GM15510 (cell line): Measurements from ENCODE around the gene SPIRE2.

Experiments
- POLR2A ChIP-seq: IDR thresholded peaks from 3 replicates; pipeline ENCODE4 v1.6.1; 2011; ENCODE audit warnings: borderline replicate concordance; ENCODE audit not compliant: insufficient read length; ENCODE audit errors: extremely low read depth

Gene SPIRE2

DNA sequence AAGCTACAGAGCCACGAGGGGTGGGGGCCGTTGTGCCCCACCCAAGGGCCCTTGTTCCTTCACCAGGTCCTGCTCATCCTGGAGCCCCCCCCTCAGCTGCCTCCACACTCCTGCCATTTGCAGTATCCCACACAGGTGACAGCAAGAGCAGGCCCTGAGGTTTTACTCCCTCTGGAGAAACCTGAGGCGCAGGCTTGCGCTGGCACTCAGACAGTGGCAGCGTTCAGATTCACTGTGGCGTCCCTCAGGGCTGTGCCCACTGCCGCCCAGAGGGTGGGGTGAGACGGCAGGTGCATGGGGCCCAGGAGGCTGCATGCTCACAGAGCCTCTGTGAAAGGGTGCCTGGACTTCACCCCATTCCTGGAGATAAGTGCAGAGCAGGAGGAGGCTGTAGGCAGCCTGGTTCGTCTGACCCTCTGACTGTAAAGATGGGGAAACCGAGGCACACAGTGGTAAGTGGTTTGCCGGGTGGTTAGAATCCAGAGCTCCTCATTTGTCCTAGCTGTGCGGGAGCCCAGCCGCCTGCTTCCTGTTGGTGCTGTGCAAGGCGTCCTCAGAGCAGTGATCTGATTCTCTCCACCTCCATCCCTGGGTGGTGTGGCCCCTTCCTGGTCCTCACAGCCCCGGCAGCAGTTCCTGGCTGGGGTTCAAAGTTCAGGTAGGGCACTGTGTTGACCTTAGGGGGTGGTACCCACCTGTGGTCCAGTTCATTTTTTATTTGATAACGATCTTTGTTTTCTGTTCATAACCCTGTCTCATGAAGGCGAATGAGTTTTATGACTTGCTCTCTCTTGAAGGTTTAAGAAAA, 1.6 kb downstream of the SPIRE2 start:
- no peak for TF ChIP-seq POLR2A

GRCh38 chr16:89831810-89832328, 3.6 kb downstream of the SPIRE2 start:
- TF ChIP-seq POLR2A, result no peak

DNA sequence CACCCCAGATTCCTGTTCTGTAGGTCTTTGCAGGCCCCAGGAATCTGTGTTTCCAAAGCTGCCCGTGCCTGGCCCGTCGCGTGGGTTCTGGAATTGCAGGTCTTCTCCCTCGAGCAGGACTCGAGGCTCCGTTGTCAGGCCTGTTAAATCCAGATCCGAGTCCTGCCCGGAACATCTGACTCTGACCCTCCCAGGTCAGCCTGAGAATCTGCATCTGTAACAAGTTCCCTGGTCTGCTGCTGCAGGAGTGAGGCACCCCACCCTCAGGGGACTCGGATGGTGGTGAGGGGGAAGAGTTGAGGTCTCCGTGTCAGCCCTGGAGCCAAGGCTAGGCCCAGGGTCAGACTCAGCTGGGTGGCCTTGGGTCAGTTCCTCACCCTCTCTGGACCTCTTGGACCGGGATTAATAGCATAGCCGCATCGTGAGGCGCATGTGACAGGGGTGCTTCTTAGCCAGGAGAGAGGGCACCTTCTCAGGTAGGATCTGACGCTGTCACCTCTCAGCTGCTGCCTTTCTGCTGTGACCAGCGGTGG, 8.8 kb downstream of the SPIRE2 start:
- no peak for TF ChIP-seq POLR2A

GRCh38 chr16:89841275-89841674, 13.0 kb downstream of the SPIRE2 start:
- TF ChIP-seq POLR2A, result no peak

GRCh38 chr16:89842471-89843408, 14.5 kb downstream of the SPIRE2 start:
- TF ChIP-seq POLR2A, result no peak

GRCh38 chr16:89843409-89844350, 15.4 kb downstream of the SPIRE2 start:
- no peak for TF ChIP-seq POLR2A

GRCh38 chr16:89844739-89845339, 16.6 kb downstream of the SPIRE2 start:
- no peak for TF ChIP-seq POLR2A

GRCh38 chr16:89845417-89845816, 17.1 kb downstream of the SPIRE2 start:
- no peak for TF ChIP-seq POLR2A

DNA sequence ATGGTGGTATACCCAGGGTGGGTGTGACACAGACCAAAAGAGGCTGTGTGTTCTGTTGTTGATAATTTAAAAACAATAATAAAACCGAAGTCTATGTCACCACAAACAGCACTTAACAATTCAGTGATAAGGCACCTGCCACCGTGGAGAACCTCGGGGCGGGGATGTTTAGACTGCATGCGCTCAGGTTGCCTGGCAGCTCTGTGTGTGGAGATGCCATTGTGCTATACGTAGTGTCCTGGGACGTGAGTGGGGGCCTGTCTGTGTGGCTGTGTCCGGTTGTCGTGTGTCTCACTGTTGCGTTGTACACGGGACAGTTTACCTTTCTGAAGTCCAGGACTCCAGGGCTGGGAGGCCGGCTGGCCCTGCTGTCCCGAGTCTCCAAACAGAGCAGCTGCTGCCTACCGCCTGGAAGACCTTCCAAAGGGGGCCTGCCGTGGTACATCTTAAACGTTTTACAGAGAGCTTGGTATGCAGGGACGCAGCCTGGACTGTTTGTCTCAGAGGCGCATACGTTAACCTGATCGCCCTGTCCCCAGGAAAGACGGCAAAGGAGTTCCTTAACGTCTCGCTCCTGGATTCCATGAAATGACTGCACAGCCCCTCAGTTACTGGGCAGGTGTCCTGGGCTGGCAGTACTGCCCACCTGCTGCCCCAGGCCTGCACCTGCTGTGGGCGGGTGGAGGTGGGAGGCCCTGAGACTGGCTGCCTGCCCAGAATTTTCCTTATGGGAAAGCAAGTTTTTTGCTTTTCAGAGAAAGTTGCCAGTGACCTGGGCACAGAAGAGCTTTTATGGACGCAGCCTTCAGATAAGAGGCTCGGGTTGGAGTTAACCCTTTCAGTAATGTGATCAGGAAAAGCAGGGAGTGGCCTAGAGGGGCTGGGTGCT, 19.0 kb downstream of the SPIRE2 start:
- TF ChIP-seq POLR2A, result no peak

GRCh38 chr16:89847940-89848297, 19.6 kb downstream of the SPIRE2 start:
- no peak for TF ChIP-seq POLR2A

DNA sequence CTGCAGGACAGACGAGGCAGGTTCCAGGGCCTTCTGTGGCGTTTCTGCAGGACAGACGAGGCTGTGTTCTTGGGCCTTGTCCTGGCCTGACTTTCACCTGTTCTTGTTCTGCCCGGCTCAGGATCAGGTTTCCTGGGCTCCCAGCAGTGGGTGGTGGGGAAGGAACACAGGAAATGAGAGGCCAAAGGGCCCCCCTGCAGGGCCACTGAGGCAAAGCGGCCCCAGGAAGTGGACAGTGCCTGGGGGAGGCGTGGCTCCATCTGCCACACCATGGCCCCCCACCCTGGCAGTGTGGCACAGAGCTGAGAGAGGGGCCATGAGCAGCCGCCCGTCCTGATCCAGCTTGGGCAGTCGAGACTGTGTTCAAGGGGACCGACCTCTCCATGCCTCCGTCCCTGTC, 20.7 kb downstream of the SPIRE2 start:
- TF ChIP-seq POLR2A, result no peak

DNA sequence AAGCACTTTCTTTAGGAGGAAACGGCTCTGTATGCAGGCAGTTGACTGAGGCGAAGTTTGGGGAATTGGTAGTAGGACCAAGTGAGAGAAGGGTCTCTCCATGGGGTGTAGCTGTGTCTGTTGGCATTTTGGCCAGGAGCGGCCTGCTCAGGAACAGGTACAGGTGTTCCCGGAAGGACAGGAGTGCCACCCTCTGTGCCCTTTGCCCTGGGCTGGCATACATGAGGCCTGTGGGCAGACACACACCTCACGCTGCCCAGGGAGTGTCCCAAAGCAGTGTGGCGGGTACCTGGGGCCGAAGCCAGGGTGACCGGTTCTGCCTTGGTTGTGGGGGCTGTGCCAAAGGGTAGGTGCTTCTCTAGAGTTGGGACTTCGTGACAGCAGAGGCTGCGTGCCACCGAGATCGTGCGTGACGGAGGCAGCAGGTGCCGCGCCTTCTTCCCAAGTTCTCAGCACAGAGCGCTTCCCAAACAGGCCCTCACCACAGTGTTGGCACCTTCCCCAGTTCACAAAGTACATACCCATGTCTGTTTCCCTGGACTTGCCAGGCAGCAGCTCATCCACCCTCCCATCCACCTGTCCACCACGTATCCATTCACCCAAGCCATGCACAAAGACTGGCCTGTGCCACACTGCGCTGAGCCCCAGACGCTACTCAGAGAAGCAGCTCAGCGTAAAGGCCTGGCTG, 25.2 kb downstream of the SPIRE2 start:
- TF ChIP-seq POLR2A, result no peak
